Measurements from ENCODE around the gene DPY30.
A peak's percentile ranks its signal among the peaks of the same experiment; 100 is the strongest.

DPY30 gene

DNA sequence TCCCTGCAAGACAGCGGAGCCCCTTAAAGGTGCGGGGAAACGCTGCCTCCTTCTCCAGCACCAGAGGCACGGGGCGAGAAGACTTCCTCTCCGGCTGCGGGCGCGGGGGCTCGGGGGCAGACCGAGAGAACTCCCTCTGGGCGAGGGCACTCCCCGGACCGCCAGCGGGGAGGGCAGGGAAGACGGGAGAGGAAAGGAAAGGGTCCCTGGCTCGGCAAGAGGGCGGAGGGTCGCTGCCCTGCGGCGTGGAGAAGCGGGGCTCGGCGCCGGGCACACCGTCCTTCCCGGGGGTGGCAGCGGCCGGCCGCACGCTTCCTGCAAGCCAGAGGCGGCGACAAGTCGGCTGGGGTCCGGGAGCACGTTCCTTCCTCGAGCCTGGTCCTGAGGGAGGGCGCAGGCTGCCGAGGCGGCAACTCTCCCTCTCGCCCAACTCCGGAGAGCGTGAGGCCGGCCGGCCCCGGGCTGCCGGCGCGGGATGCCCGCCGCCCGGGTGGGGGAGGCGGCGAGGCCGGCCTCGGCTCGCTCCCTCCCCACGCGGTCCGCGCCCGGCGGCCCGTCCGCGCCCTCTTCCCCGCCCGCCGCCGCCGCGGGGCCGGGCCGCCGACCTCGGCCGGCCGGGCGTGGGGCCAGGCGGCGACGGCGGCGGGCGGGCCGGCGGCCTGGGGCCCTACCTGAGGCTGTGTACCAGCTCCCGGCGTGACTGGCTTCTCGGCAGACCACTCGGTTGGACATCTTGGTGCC, 29.9 kb downstream of the DPY30 start:
- peak; percentile 23 for DNase-seq (ENCODE audit: low spot score)

DNA sequence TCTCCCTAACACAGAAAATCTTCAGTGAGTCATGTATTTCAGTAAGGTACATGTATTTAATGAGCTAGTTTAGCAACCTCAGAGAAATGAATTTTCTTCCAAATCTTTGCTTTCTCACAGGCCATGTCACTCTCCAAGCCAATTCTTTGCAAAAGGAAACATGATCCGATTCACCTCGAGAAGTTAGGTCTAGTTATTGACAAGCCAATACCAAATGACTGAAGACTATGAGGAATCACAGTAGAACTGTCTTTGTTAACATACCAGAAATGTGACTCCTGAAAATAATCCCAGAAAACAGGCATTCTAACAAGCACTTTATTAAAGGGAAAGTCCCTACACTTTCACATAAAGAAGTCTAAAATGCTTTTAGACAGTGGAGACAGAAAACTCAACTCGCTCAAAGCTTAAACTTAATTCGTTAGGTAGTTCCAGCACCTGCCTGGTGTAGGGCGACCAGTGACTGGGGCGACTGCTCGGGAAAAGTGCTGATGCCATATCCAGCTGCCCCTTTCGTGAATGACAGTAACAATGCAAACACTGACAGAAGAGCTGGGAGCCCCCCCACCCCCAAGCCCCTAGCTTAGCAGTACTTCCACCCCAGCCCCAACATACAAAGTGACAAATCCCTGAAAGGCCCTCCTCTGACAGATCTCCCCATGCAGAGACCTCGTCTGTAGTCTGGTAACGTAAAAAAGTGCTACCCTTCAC, 30.6 kb downstream of the DPY30 start:
- peak; percentile 23 for DNase-seq (ENCODE audit: low spot score)

DNA sequence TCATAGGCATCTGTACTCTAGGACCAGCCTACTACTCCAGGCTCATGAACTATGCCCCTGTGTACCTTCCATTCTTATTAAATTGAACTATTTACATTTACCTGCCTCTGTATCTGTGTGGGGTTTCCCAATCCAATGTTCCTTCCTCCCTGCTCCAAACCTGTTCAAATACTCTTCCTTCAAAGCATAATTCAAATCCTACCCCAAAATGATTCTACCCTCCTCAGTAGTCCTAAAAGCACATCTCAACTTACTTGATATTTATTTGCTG, 32.5 kb downstream of the DPY30 start:
- DNase-seq (ENCODE audit: low spot score), result no peak

DNA sequence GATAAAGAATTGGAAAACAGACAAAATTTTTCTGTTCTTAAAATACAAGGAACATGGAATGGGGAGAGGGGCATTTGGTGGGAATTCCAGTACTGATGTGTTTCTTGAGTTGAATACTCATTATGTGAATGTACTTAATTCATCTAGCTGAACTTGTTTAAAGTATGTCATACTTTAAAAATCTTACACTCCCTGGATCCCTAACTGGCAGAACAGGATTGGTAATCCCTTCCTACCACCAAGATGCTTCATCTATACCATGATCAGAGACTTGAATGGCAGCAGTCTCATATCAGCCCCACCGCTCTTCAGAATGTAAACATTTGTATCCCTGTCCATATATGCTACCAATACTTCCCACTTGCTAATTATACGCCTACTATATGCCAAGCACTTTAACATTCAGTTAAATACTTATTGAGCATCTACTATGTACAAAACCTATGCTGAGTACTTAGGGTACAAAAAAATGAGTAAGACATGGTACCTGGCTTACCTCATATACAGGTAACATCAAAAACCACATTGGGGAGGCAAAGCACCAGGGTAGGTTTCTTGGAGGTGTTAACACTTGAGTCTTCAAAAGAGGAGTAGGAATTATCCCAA, 34.1 kb downstream of the DPY30 start:
- no peak for DNase-seq (ENCODE audit: low spot score)

DNA sequence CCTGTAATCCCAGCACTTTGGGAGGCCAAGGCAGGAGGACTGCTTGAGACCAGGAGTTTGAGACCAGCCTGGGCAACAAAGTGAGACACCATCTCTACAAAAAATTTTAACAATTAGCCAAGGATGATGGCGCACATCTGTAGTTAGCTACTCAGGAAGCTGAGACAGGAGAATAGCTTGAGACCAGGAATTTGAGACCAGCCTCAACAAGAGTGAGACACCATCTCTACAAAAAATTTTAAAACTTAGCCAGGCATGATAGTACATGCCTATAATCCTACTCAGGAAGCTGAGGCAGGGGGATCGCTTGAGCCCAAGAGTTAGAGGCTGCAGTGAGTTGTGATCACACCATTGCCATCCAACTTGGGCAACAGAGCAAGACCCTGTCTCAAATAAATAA, 35.8 kb downstream of the DPY30 start:
- DNase-seq (ENCODE audit: low spot score), result no peak

DNA sequence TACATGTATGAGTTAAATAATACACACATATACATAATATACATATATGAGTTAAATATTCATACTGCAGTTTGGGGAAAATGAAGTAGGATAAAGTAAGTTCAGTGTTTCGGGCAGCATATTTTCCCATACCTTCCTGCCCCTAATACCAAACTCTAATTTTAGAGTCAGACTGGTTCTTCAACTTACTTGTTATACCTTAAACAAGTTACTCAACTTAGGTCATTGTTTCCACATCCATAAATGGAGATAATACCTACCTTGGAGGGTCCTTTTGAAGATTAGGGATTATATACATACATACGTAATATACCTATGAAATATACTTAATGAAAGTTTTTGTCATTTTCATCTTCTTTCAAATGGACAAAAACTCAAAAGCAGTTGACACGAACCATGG, 37.2 kb downstream of the DPY30 start:
- DNase-seq (ENCODE audit: low spot score), result no peak

DNA sequence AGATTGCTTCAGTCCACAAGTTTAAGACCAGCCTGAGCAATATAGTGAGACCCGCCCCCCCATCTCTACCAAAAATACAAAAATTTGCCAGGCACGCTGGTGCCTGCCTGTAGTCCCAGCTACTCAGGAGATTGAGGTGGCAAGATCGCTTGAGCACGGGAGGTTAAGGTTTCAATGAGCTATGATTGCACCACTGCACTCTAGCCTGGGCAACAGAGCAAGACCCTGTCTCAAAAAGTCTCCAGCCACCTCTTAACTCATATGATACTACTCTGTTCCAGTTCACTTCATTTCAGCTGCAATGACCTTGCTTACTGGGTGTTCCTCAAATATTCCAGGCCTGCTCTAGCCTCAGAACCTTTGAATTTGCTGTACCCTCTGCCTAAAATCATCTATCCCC, 40.2 kb downstream of the DPY30 start:
- no peak for DNase-seq (ENCODE audit: low spot score)

DNA sequence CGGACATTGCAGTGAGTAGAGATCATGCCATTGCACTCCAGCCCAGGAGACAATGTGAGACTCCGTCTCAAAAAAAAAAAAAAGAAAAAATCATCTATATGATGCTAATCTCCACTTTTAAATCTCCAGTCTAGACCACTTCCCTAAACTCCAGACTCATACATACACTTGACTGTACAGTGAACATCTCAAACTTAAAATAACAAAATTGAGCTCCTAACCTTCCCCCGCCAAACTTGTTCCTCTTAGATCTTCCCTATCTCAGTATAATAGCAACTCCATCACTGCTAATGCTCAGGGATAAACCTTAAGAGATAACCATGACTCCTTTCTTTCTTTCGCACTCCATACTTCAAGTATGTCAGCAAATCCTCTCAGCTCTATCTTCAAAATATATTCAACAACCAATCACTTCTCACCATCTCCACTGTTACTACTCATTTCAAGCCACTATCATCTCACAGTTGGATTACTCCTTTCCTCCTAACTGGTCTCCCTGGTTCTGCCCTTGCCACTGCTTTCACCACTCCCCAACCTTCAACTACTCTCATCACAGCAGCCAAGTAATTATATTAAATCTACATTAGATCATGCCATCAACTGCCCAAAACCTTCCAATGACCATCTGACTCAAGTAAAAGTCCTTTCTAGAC, 40.7 kb downstream of the DPY30 start:
- no peak for DNase-seq (ENCODE audit: low spot score)

DNA sequence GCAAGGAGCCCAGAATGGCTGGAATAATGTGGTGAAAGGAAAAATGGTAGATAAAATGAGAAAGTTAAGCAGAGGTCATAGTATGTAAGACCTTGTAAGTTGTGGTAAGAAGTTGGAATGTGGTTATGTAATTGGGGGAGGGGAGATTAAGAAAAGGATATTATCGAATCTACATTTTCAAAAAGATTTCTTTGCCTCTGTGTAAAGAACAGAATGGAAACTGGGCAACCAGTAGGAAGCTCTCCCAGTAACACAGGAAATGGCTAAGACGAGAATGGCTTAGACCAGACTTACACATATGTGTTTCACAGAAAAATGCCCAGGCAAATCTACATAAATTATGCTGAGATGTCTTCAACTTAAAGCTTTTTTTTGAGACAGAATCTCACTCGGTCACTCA, 42.0 kb downstream of the DPY30 start:
- DNase-seq (ENCODE audit: low spot score), result no peak

DNA sequence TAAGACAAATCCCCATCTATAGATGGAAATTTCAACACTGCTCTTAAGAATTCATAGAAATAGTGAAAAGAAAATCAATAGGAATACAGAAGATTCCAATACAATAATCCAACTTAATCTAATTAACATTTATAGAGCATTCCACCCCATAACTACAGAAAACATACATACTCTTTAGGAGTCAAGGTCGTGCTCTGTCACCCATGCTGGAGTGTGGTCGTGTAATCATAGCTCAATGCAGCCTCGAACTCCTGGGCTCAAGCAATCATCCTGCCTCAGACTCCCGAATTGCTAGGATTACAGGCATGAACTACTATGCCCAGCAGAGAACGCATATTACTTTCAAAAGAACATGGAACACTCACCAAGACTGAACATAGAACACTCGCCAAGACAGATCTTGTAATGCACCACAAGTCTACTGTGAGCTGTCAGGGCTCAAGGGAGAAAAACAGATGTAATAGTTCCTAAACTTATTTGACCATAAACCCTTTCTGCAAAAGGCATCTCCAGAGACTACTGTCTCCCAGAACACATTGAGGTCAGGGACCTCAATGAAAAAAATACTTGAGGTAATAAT, 42.9 kb downstream of the DPY30 start:
- no peak for DNase-seq (ENCODE audit: low spot score)

DNA sequence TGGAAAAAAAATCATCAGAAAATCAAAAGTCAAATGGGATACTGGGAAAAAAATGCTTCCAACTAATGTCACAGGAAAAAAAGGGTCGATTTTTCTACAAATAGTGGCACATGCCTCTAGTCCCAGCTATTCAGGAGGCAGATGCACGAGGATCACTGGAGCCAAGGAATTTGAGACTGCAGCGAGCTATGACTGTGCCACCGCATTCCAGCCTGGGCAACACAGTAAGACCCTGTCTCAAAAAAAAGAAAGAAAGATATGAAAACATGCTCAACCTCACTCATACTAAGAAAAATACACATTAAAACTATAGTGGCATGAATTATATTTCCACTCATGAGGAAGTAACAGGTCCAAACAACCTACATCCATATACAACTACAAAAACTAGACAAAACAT, 46.7 kb downstream of the DPY30 start:
- DNase-seq (ENCODE audit: low spot score), result no peak

DNA sequence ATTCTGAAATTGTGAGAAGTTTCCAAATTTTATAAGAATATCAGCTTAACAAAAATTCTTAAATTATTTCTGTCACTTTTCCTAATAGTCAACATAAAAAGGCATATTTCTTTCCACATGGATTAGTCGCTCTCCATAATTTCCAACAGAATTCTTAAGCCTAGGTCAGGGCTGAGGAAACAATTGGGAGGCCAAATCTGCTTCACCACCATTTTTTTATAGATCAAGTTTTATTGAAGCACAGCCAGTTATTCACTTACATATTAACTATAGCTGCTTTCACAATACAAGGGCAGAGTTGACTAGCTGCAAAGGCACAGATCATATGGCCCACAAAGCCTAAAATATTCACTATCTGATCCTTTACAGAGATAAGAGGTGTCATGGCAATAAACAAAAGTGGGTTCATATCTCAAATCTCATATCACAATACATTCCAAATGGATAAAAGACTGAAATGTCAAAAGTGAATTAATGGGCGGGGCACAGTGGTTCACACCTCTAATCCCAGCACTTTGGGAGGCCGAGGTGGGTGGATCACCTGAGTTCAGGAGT, 47.5 kb downstream of the DPY30 start:
- no peak for DNase-seq (ENCODE audit: low spot score)

DNA sequence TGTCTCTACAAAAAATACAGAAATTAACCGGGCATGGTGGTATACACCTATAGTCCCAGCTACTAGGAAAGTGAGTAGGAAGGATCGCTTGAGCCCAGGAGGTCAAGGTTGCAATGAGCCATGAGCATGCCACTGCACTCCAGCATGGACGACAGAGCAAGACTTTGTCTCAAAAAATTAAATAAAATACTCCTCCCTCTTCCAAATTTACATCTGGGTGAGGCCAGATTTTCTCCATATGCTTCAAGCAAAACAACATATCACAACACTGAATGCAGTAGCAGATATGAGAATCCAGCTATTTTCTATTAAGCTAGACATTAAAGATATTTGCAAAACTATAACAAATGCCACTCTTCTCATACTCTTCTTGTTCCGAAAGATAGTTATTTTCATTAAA, 49.7 kb downstream of the DPY30 start:
- no peak for DNase-seq (ENCODE audit: low spot score)

DNA sequence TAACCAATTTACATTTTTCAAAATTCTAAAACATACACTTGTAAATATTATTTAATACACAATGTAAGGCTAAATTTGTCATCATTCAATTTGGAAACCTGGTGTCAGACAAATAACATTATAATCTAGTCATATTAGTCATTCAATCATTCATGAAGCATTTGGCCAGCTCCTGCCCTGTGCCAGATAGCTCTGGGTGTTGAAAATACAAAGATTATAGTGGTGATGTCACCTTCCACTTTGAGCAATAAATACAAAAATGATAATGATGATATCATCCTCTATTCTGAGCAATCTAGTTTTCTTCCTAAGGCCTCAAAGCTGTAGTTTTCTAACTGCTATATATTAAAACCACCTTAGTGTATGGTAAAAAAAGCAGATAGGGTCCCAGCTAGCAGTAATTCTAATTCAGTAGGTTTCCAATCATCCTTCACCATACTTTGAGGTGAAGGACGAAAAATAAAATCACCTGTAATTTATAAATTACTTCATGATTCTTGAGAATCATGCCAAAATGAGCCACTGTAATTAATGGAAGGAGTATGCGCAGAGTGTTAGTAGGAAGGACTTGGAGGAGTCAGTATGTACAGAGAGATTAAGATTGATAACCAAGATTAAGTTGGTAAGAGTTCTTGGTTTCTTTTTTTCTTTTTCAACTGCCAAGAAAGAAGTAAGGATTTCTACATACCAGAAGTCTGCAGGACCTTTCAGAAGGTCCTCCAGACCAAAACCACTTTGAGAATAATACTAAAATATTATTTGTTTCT, 52.0 kb downstream of the DPY30 start:
- peak; percentile 31 for DNase-seq (ENCODE audit: low spot score)

DNA sequence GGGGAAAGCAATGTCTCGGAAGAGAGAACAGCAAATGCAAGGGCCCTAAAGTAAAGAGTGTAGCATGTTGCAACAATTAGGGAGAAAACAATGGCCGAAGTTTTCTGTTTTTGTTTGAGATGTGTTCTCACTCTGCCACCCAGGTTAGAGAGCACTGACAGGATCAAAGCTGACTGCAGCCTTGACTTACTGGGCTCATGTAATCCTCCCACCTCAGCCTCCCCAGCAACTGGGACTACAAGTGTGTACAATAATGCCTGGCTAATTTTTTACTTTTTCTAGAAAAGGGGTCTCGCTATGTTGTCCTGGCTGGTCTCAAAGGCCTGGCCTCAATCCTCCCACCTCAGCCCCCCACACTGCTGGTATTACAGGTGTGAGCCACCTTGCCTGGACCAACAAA, 52.7 kb downstream of the DPY30 start:
- DNase-seq (ENCODE audit: low spot score), result no peak

DNA sequence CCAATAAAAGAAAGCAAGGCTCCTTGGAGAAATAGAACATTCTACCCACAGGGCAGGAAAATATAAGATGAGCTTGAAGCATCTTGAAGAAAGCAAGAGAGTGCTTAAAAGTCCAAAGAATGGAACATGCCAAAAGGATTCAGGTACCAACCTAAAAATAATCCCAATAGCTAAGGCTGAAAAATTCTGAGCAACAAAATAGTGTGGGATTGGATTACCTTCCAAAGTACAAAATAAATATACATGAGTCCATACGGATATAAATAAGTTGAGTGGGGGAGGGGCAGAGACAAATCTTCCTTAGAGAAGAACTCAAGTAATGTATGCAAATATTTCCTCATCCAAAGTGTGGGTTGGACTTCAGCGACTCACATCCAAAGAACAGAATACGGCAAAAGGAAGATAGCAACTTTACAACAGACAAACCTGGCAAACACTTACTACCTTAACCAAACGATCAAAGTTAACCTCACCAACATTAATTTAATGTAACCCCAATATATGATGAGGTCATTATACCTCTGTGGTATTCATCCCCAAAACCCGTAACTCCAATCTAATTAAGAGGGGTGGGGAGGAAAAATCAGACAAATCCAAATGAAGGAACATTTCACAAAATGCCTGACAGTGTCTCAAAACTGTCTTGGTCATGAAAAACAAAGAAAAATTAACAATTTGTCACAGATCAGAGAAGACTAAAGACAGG, 55.7 kb downstream of the DPY30 start:
- no peak for DNase-seq (ENCODE audit: low spot score)

DNA sequence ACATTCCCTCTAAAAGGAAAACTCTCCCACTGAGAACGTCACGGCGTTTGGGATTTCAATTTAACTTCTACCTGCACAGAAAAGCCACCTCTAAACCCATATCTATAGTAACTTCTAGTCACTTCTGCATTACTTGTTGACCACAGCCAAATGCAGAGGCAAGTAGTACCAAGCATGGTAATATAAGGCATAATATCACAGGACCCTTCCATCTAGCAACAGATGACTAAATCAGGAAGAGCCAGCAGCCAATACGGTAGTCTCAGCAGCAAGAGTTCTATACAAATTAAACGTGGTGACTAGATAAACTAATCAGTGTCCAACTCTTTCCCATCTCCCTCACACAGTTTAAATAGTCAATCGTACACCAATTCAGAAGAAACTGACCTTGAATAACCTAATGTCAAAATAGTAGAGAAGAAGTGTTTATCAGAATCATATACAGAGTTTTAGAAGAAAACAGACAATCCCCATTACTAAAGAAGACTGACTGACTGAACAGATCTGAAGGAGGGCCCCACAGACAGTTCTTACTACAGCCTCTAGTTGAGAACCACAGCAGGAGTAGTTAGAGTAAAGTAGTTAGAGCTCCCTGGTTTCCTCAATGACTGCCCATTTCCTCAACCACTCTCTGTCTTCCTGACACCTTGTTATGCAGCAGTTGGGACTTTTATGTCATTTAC, 58.8 kb downstream of the DPY30 start:
- peak; percentile 36 for DNase-seq (ENCODE audit: low spot score)

DNA sequence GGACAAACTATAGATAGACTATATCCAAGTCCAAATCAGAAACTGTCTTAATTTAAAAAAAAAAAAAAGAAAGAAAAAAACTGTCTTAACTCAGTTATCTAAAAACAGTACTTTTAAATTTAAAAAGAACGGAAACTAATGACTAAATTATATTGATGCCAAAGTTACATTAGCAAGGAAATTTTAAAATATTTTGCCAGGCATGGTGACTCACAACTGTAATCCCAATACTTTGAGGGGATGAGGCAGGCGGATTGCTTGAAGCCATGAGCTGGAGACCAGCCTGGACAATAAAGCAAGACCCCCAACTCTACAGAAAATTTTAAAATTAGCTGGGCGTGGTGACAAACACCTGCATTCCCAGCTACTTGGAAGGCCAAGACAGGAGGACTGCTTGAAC, 59.6 kb downstream of the DPY30 start:
- DNase-seq (ENCODE audit: low spot score), result no peak

DNA sequence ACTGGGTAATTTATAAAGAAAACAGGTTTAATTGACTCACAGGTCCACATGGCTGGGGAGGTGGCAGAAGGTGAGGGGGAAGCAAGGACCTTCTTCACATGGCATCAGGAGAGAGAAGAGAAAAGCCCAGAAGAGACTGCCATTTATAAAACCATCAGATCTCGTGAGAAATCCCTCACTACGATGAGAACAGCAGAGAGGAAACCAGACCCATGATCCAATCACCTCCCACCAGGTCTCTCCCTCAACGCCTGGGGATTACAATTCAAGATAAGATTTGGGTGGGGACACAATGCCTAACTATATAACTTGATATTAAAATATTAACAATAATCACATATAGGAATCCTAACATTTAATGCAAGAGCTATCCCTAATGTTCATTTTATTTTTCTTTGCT, 60.6 kb downstream of the DPY30 start:
- DNase-seq (ENCODE audit: low spot score), result no peak

DNA sequence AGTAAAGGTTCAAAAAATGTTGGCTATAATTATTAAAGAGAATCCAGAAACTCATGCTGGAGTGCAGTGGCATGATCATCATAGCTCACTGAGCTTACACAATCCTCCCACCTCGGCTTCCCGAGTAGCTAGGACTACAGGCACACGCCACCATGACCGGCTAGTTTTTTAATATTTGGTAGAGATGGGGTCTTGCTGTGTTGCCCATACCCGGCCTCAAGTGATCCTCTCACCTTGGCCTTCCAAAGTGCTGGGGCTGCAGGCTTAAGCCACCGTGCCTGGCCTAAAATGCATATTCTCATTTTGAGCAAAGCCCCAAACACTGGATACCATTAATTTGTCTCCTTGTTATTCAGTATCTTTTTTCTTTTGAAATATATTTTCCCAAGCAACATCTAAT, 61.2 kb downstream of the DPY30 start:
- DNase-seq (ENCODE audit: low spot score), result no peak

Measured in Ammon's horn (tissue), 1 donor.